CD4-positive, alpha-beta memory T cell (primary cell): ENCODE measurements around the gene TMEM50A. TPM values are rescaled to one million over a fixed set of nuclear protein-coding genes. Genes with fewer than 3 reads are reported as not detected.
A peak's percentile ranks its signal among the peaks of the same experiment; 100 is the strongest.
"Not testable (repeated sequence)": the region's sequence is repeated elsewhere in the genome, so short reads cannot be mapped to it uniquely, and the experiment has no call there.

Experiments
- CTCF ChIA-PET: fragments of 350-600 bp; sonication (Branson Sonifier 250); formaldehyde crosslinking; loops from one replicate; lab custom pipeline; 2021; ENCODE audit warnings: inconsistent platforms; ENCODE audit not compliant: partially characterized antibody; lab: Charles Lee
- POLR2A ChIA-PET: fragments of 350-600 bp; sonication (Branson Sonifier 250); formaldehyde crosslinking; loops from one replicate; lab custom pipeline; 2021; ENCODE audit not compliant: partially characterized antibody; lab: Charles Lee
- DNase-seq, 5 donors: peaks; one replicate each; pipeline versions ENCODE4 v3.0.0 to v3.0.0-alpha.2; 2020 to 2022; ENCODE audit warnings: mixed read lengths in 1 of 5
- H3K27ac ChIP-seq: one replicate; pipeline ENCODE4 v1.7.0; 2013; ENCODE audit warnings: low read depth, low read length
- H3K27me3 ChIP-seq: 2 replicates; pipeline ENCODE4 v1.7.0; 2013; ENCODE audit warnings: mild to moderate bottlenecking, low read length, moderate library complexity; ENCODE audit not compliant: insufficient read depth
- H3K36me3 ChIP-seq: 2 replicates; pipeline ENCODE4 v1.7.0; 2013; ENCODE audit warnings: mild to moderate bottlenecking, low read length, moderate library complexity; ENCODE audit not compliant: insufficient read depth
- H3K4me1 ChIP-seq: 2 replicates; pipeline ENCODE4 v1.7.0; 2013; ENCODE audit warnings: mild to moderate bottlenecking, low read length, moderate library complexity; ENCODE audit not compliant: insufficient read depth
- H3K4me3 ChIP-seq, 2 donors: one replicate each; pipeline ENCODE4 v1.7.0; 2013; ENCODE audit warnings: low read length in 2 of 2, mild to moderate bottlenecking in 1 of 2
- H3K9me3 ChIP-seq, 2 donors: one replicate each; pipeline ENCODE4 v1.7.0; 2013; ENCODE audit warnings: low read length in 2 of 2, control low read depth in 1 of 2; ENCODE audit not compliant: control insufficient read depth in 1 of 2
- H3K27ac Mint-ChIP-seq, 7 donors: one replicate each; pipeline ENCODE4 v1.8.0; 2020 to 2021; ENCODE audit warnings: mixed read lengths in 7 of 7, mild to moderate bottlenecking in 6 of 7, inconsistent platforms in 3 of 7, moderate library complexity in 3 of 7
- H3K27me3 Mint-ChIP-seq, 2 donors: one replicate each; pipeline ENCODE4 v1.8.0; 2020 to 2021; ENCODE audit warnings: mixed read lengths in 2 of 2
- H3K36me3 Mint-ChIP-seq, 2 donors: one replicate each; pipeline ENCODE4 v1.8.0; 2020 to 2021; ENCODE audit warnings: mixed read lengths in 2 of 2, inconsistent platforms in 1 of 2, mild to moderate bottlenecking in 1 of 2
- H3K4me1 Mint-ChIP-seq, 4 donors: one replicate each; pipeline ENCODE4 v1.8.0; 2020 to 2021; ENCODE audit warnings: mixed read lengths in 4 of 4, mild to moderate bottlenecking in 1 of 4
- H3K4me3 Mint-ChIP-seq, 8 donors: one replicate each; pipeline ENCODE4 v1.8.0; 2020 to 2021; ENCODE audit warnings: mixed read lengths in 8 of 8, mild to moderate bottlenecking in 7 of 8, moderate library complexity in 6 of 8, inconsistent platforms in 3 of 8
- H3K9me3 Mint-ChIP-seq, 8 donors: one replicate each; pipeline ENCODE4 v1.8.0; 2020 to 2021; ENCODE audit warnings: mixed read lengths in 8 of 8, mild to moderate bottlenecking in 5 of 8, inconsistent platforms in 3 of 8, moderate library complexity in 1 of 8
- intact Hi-C: fragments of 100-400 bp; cut with micrococcal nuclease; formaldehyde crosslinking; loops from one replicate; pipeline ENCODE4 v1.15.1; 2023
- polyA plus RNA-seq, 2 donors: library from polyadenylated mRNA; unstranded; fragments of 300-500 nt; fragmentation: Illumina TruSeq; gene quantifications; one replicate each; pipeline ENCODE4 v1.2.3, GENCODE V29; 2021
- total RNA-seq, 2 experiments: library from RNA; stranded (reverse); gene quantifications; one replicate each; pipeline ENCODE4 v1.2.3, GENCODE V29; 2021

Gene TMEM50A
- total and polyA plus RNA-seq, 4 experiments from 2014 or later = 90.9 to 280 (median 143) TPM

DNA sequence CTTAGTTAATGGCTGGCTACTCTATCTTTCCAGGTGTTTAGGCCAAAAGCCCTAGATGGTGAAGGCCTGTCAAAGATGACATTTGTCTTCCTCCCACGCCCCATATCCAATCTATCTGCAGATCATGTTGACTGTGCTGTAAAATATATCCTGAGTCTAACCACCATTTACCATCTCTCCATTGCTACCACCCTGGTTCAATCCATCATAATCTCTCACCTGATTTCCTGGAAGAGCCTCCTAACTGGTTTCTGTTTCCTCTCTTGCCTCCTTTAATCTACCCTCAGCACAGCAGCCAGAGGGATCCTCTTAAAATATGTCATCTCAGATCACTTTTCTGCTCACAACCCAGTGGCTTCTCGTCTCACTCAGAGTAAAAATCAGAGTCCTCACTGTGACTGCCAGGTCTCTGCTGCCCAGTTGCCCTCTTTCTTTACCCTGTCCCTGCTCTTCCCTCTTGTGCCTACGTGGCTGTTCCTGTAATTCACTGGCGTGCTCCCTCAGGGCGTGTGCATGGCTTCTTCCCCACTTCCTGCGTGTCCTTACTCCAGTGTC is 17.8 kb downstream of the TMEM50A start:
- Histone ChIP-seq H3K4me3 (no peak overlapping the region), H3K4me1 (peaks cover 30% of the 10 kb centered on the region), H3K27ac (peak overlapping the region; percentile 24), H3K27me3 (no peaks in the 10 kb centered on the region), H3K36me3 (peaks cover 56% of the 10 kb centered on the region), H3K9me3 (no peaks in the 10 kb centered on the region)
- peak overlapping the region in 4 of 8 donors; percentile 21 to 64 (median 46) for H3K4me3 Mint-ChIP-seq
- peaks cover 16 to 26% (median 20%) of the 10 kb centered on the region in 4 donors for H3K4me1 Mint-ChIP-seq
- no peak for DNase-seq
- POLR2A ChIA-PET = interaction anchor here (0.5 kb wide), 1 partner anchor 132 kb away, joined by 5 read pairs; no protein-coding TSS in a partner anchor
- intact Hi-C loops = no loop called here
- H3K27ac Mint-ChIP-seq = peak overlapping the region; percentile 69 to 94 (median 84)
- no peaks in the 10 kb centered on the region for H3K9me3 Mint-ChIP-seq
- CTCF ChIA-PET = no interaction called here
- H3K27me3 Mint-ChIP-seq = no peaks in the 10 kb centered on the region
- peaks cover 38 to 61% of the 10 kb centered on the region in 2 donors for H3K36me3 Mint-ChIP-seq

DNA sequence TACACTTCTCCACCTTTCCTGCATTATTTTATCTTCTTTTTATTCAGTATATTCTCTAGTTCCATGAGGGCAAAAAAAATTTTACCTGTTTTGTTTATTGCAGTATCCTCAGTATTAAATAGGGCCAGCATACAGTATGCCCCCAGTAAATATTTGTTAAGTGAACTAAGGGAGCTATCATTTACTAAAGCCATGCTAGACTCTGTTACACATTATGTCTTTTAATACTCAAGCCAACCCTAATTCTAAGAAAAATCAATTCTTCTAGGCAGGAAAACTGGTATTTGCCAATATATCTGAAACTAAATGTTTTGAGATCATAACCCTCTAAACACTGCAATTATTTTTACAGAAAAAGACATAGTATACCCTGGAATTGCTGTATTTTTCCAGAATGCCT is 18.3 kb downstream of the TMEM50A start:
- Histone ChIP-seq H3K36me3 (peaks cover 56% of the 10 kb centered on the region), H3K27me3 (no peaks in the 10 kb centered on the region), H3K9me3 (no peaks in the 10 kb centered on the region), H3K27ac (peak overlapping the region; percentile 24), H3K4me3 (no peak overlapping the region), H3K4me1 (peaks cover 30% of the 10 kb centered on the region)
- peaks cover 16 to 30% (median 20%) of the 10 kb centered on the region in 4 donors for H3K4me1 Mint-ChIP-seq
- H3K27me3 Mint-ChIP-seq = no peaks in the 10 kb centered on the region
- POLR2A ChIA-PET = no interaction called here
- H3K27ac Mint-ChIP-seq = peak overlapping the region; percentile 69 to 94 (median 84)
- CTCF ChIA-PET = no interaction called here
- DNase-seq = no peak
- intact Hi-C loops = no loop called here
- no peaks in the 10 kb centered on the region for H3K9me3 Mint-ChIP-seq
- H3K36me3 Mint-ChIP-seq = peaks cover 42 to 64% of the 10 kb centered on the region in 2 donors
- peak overlapping the region in 4 of 8 donors; percentile 21 to 64 (median 46) for H3K4me3 Mint-ChIP-seq

DNA sequence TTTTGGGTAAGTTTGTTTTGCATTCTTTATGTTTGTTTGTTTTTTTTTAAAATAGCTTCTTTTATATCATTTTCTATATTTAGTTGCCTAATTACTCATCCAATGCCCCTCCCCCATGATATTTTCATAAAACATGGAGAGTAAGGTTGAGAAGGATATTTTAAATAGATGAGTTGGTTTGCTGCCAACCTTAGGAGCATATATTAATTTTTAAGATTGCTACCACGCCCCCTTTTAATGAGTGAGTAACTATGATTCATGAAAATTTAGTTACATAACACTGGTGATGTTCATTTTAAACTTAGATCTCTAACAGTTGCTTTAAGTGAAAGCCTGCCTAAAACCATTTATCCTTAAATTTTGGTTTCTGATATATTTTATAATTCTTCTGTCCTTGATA is 18.7 kb downstream of the TMEM50A start:
- intact Hi-C loops = no loop called here
- ChIA-PET POLR2A (interaction anchor here (1.0 kb wide), 1 partner anchor 7 kb away, joined by 3 read pairs; no protein-coding TSS in a partner anchor), CTCF (no interaction called here)
- H3K9me3 Mint-ChIP-seq = no peaks in the 10 kb centered on the region
- peaks cover 16 to 33% (median 20%) of the 10 kb centered on the region in 4 donors for H3K4me1 Mint-ChIP-seq
- no peaks in the 10 kb centered on the region for H3K27me3 Mint-ChIP-seq
- H3K4me3 ChIP-seq = no peak overlapping the region
- H3K4me3 Mint-ChIP-seq = peak overlapping the region in 2 of 8 donors; percentile 44 to 68
- H3K27ac Mint-ChIP-seq = peak overlapping the region; percentile 75 to 95 (median 85)
- no peaks in the 10 kb centered on the region for H3K9me3 ChIP-seq
- no peak overlapping the region for H3K27ac ChIP-seq
- no peak for DNase-seq
- H3K4me1 ChIP-seq = peaks cover 34% of the 10 kb centered on the region
- H3K36me3 ChIP-seq = peaks cover 56% of the 10 kb centered on the region
- H3K36me3 Mint-ChIP-seq = peaks cover 44 to 64% of the 10 kb centered on the region in 2 donors
- H3K27me3 ChIP-seq = no peaks in the 10 kb centered on the region

DNA sequence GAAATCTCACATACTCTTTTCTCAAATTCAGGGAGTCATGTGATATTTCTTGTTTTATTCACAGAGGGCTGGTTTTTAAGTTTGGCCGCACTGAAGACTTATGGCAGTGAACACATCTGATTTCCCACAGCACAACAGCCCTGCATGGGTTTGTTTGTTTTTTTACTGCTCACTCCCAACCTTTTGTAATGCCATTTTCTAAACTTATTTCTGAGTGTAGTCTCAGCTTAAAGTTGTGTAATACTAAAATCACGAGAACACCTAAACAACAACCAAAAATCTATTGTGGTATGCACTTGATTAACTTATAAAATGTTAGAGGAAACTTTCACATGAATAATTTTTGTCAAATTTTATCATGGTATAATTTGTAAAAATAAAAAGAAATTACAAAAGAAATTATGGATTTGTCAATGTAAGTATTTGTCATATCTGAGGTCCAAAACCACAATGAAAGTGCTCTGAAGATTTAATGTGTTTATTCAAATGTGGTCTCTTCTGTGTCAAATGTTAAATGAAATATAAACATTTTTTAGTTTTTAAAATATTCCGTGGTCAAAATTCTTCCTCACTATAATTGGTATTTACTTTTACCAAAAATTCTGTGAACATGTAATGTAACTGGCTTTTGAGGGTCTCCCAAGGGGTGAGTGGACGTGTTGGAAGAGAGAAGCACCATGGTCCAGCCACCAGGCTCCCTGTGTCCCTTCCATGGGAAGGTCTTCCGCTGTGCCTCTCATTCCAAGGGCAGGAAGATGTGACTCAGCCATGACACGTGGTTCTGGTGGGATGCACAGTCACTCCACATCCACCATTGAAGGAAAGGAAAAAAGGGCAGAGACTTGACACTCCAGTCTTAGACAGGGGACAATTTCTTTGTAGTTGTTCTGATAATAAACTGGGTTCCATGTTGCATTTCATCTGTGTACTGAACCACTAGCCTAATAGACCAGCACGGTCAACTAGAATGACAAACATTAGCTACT is 22.8 kb downstream of the TMEM50A start:
- H3K27me3 Mint-ChIP-seq = no peaks in the 10 kb centered on the region
- CTCF ChIA-PET = no interaction called here
- Histone ChIP-seq H3K27ac (no peak overlapping the region), H3K36me3 (peaks cover 38% of the 10 kb centered on the region), H3K9me3 (no peaks in the 10 kb centered on the region), H3K4me1 (peaks cover 21% of the 10 kb centered on the region), H3K4me3 (no peak overlapping the region), H3K27me3 (no peaks in the 10 kb centered on the region)
- no peak for DNase-seq
- H3K4me1 Mint-ChIP-seq = peaks cover 10 to 28% (median 13%) of the 10 kb centered on the region in 4 donors
- H3K36me3 Mint-ChIP-seq = peaks cover 30 to 49% of the 10 kb centered on the region in 2 donors
- H3K4me3 Mint-ChIP-seq = no peak overlapping the region
- intact Hi-C loops = no loop called here
- POLR2A ChIA-PET = no interaction called here
- H3K9me3 Mint-ChIP-seq = no peaks in the 10 kb centered on the region
- H3K27ac Mint-ChIP-seq = peak overlapping the region; percentile 17 to 82 (median 70)

DNA sequence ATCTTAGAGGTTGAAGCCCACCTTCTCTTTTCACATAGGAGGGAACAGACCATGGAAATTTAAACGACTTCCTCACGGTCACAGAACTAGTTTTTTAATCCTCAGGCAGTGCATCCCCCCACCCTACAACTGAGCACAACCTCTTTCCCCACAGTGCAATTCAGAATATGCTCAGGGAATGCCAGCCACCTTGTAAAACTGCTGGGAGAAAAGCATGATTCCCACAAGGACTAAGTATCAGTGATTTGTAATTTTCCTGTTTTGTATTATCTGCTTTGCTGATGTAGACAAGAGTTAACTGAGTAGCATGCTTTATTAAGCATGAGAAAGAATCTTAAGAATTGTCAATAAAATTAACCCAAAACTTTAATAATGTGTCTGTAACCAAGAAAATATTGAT is 23.8 kb downstream of the TMEM50A start:
- no peak for DNase-seq
- H3K36me3 Mint-ChIP-seq = peaks cover 24 to 43% of the 10 kb centered on the region in 2 donors
- no peak overlapping the region for H3K4me3 Mint-ChIP-seq
- H3K9me3 Mint-ChIP-seq = no peaks in the 10 kb centered on the region
- H3K36me3 ChIP-seq = peaks cover 30% of the 10 kb centered on the region
- H3K4me1 Mint-ChIP-seq = peaks cover 4 to 20% (median 6%) of the 10 kb centered on the region in 4 donors
- H3K27ac Mint-ChIP-seq = peak overlapping the region in 5 of 7 donors; percentile 17 to 87 (median 76)
- no peaks in the 10 kb centered on the region for H3K27me3 ChIP-seq
- peaks cover 11% of the 10 kb centered on the region for H3K4me1 ChIP-seq
- POLR2A ChIA-PET = no interaction called here
- intact Hi-C loops = no loop called here
- CTCF ChIA-PET = no interaction called here
- no peak overlapping the region for H3K4me3 ChIP-seq
- H3K27ac ChIP-seq = no peak overlapping the region
- H3K27me3 Mint-ChIP-seq = no peaks in the 10 kb centered on the region
- H3K9me3 ChIP-seq = no peaks in the 10 kb centered on the region

DNA sequence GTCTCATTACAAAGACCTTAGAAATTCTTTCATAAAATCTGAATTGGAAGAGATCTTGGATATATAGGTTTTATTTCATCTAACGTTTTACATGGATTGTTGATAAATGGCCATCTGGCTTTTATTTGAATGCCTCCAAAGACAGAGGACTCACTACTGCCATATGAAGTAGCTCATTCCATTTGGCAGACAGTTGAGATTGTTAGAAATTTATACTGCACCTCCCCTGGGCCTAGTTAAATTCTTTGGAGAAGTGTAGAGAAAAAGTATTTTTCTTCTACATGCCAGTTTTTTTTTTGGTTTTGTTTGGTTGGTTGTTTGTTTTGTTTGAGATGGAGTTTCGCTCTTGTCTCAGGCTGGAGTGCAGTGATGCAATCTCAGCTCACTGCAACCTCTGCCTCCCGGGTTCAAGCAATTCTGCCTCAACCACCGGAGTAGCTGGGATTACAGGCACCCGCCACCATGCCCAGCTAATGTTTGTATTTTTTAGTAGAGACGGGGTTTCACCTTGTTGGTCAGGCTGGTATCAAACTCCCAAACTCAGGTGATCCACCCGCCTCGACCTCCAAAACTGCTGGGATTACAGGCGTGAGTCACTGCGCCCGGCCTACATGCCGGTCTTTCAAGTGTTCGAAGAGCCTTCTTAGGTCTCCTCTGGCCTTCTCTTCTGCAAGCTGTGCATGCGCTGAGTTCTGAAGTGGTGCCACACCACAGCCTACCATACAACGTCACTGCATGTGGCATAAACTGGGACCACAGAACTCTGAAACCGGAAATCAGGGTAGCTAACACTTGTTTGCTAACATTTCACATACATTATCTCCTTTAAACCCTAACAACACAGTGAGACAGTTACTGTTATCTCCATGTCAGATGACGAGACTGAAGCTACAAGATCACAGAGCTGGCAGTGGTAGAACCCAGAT is 24.8 kb downstream of the TMEM50A start:
- DNase-seq, H3K27ac ChIP-seq, H3K9me3 ChIP-seq, H3K27ac Mint-ChIP-seq, POLR2A ChIA-PET, H3K9me3 Mint-ChIP-seq, H3K4me1 ChIP-seq, intact Hi-C loops, H3K27me3 Mint-ChIP-seq, H3K4me3 Mint-ChIP-seq, H3K27me3 ChIP-seq, H3K4me3 ChIP-seq, CTCF ChIA-PET: not testable (repeated sequence)
- H3K36me3 Mint-ChIP-seq = peaks cover 19 to 39% of the 10 kb centered on the region in 2 donors
- H3K36me3 ChIP-seq = peaks cover 29% of the 10 kb centered on the region
- H3K4me1 Mint-ChIP-seq = peaks cover 0 to 12% (median 1%) of the 10 kb centered on the region in 4 donors
